ENCODE results near the gene CCDC78. TPM values are rescaled to one million over a fixed set of nuclear protein-coding genes. Genes with fewer than 3 reads are reported as not detected.
A peak's percentile ranks its signal among the peaks of the same experiment; 100 is the strongest.

Gene CCDC78
- total RNA-seq, 1 donor from 2014 or later: 2.5 TPM

GRCh38 chr16:732332-732731 is 6.1 kb upstream of the CCDC78 start:
- no peak overlapping the region for H3K4me3 ChIP-seq (ENCODE audit: low read depth, low read length)
- DNase-seq (ENCODE audit: low read depth): no peak
- no peak for TF ChIP-seq CTCF (IDR thresholded peaks at IDR 0.05; ENCODE audit: insufficient read depth, low read length, poor library complexity, severe bottlenecking)
- H3K36me3 ChIP-seq (ENCODE audit: control insufficient read depth, insufficient read depth, low read length): peaks cover 2% of the 10 kb centered on the region
- no peaks in the 10 kb centered on the region for H3K27me3 ChIP-seq (ENCODE audit: control insufficient read depth, insufficient read depth, low read length)

- peaks cover 2% of the 10 kb centered on the region for H3K36me3 ChIP-seq (ENCODE audit: control insufficient read depth, insufficient read depth, low read length)
- DNase-seq (ENCODE audit: low read depth): no peak
- no peaks in the 10 kb centered on the region for H3K27me3 ChIP-seq (ENCODE audit: control insufficient read depth, insufficient read depth, low read length)
- H3K4me3 ChIP-seq (ENCODE audit: low read depth, low read length): no peak overlapping the region
- TF ChIP-seq CTCF (IDR thresholded peaks at IDR 0.05; ENCODE audit: insufficient read depth, low read length, poor library complexity, severe bottlenecking): no peak
Measured at GRCh38 chr16:730666-731509, 4.6 kb upstream of the CCDC78 start.

DNA sequence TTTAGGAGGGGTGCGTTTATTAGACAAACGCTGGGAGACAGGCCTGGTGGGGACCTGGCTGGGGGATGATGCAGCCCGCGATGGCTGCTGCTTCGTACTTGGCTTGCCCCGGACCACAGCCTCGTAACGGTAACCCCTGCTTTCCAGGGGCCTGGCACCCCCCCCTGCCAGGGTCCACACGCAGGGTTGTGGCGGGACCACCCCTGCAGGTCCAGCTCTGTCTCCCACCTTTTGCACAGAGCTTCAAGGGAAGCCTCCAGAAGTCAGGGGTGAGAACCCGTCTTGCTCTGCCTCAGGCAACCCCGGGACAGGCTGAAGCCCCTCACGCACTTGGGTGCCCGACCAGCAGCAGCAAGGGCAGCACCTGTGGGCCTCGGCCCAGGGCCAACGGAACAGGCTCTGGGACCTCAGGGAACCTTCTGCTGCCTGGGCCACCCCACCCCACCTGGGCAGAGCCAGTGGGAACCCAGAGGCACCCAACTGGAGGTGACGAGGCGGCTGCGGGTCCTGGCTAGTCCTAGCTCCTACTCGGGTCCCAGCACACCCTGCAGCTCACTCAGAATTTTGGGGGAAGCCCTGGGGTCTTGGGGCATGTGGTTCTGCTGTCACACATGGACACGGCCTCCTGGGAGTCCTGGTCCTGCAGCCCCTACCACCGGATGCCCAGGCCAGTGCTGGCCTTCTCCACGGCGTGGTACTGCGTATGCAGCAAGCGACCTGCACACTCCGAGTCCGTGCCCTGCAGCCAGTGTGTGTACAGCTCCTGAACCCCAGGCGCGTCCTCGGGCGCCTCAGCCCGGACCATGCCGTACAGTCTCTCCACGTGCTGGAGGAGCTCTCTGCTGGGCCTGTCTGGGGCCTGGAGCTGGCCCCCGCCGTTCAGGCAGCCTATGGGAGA is 3.8 kb upstream of the CCDC78 start:
- H3K4me3 ChIP-seq (ENCODE audit: low read depth, low read length): no peak overlapping the region
- TF ChIP-seq CTCF (IDR thresholded peaks at IDR 0.05; ENCODE audit: insufficient read depth, low read length, poor library complexity, severe bottlenecking): no peak
- H3K36me3 ChIP-seq (ENCODE audit: control insufficient read depth, insufficient read depth, low read length): peaks cover 2% of the 10 kb centered on the region
- H3K27me3 ChIP-seq (ENCODE audit: control insufficient read depth, insufficient read depth, low read length): no peaks in the 10 kb centered on the region
- no peak for DNase-seq (ENCODE audit: low read depth)

GRCh38 chr16:728890-729744 is 2.9 kb upstream of the CCDC78 start:
- Histone ChIP-seq H3K4me3 (ENCODE audit: low read depth, low read length) (no peak overlapping the region), H3K36me3 (ENCODE audit: control insufficient read depth, insufficient read depth, low read length) (peaks cover 2% of the 10 kb centered on the region), H3K27me3 (ENCODE audit: control insufficient read depth, insufficient read depth, low read length) (no peaks in the 10 kb centered on the region)
- TF ChIP-seq CTCF (IDR thresholded peaks at IDR 0.05; ENCODE audit: insufficient read depth, low read length, poor library complexity, severe bottlenecking): no peak
- no peak for DNase-seq (ENCODE audit: low read depth)

GRCh38 chr16:728131-728889 is 2.1 kb upstream of the CCDC78 start:
- no peak for DNase-seq (ENCODE audit: low read depth)
- TF ChIP-seq CTCF (IDR thresholded peaks at IDR 0.05; ENCODE audit: insufficient read depth, low read length, poor library complexity, severe bottlenecking): no peak
- Histone ChIP-seq H3K27me3 (ENCODE audit: control insufficient read depth, insufficient read depth, low read length) (no peaks in the 10 kb centered on the region), H3K4me3 (ENCODE audit: low read depth, low read length) (peak overlapping the region; percentile 65), H3K36me3 (ENCODE audit: control insufficient read depth, insufficient read depth, low read length) (peaks cover under 1% of the 10 kb centered on the region)

Measured in kidney epithelial cell (primary cell).